H1 (cell line): ENCODE data around the gene TNS3. TPM values are rescaled to one million over a fixed set of nuclear protein-coding genes. Genes with fewer than 3 reads are reported as not detected.

Experiments
- CTCF ChIA-PET: fragments of 300-600 bp; sonication (Branson Sonifier 250); formaldehyde crosslinking; loops from one replicate; lab custom pipeline; 2021; ENCODE audit not compliant: partially characterized antibody; lab: Charles Lee
- POLR2A ChIA-PET: fragments of 300-600 bp; sonication (Branson Sonifier 250); formaldehyde crosslinking; loops from one replicate; lab custom pipeline; 2021; ENCODE audit warnings: inconsistent platforms; ENCODE audit not compliant: partially characterized antibody; lab: Charles Lee
- DNase-seq, 2 experiments: peaks; one replicate each; pipeline versions ENCODE4 v3.0.0 to v3.0.0-alpha.2; 2010 to 2022; ENCODE audit warnings: low spot score in 2 of 2, low read depth in 1 of 2, mixed read lengths in 1 of 2
- FAIRE-seq: peaks from 2 replicates; lab custom pipeline; 2011; peaks lifted over from hg19 to GRCh38; lab: Jason Lieb, UNC
- H2AFZ ChIP-seq: 2 replicates; pipeline ENCODE4 v1.8.1; 2012; ENCODE audit warnings: low read length, inconsistent platforms
- H2AK5ac ChIP-seq: 2 replicates; pipeline ENCODE4 v1.6.1; 2013; ENCODE audit warnings: low read depth, low read length
- H2BK120ac ChIP-seq: replicated peaks from 2 replicates; pipeline ENCODE3; 2013; ENCODE audit warnings: low read depth, low read length, inconsistent platforms
- H2BK12ac ChIP-seq: 2 replicates; pipeline ENCODE4 v1.6.1; 2013; ENCODE audit warnings: low read depth, low read length
- H2BK15ac ChIP-seq: 2 replicates; pipeline ENCODE4 v1.6.1; 2013; ENCODE audit warnings: low read length
- H2BK20ac ChIP-seq: 2 replicates; pipeline ENCODE4 v1.6.1; 2013; ENCODE audit warnings: low read length
- H2BK5ac ChIP-seq: 2 replicates; pipeline ENCODE4 v1.6.1; 2013; ENCODE audit warnings: low read depth, low read length
- H3K14ac ChIP-seq: 2 replicates; pipeline ENCODE4 v1.6.1; 2013; ENCODE audit warnings: inconsistent platforms; ENCODE audit not compliant: insufficient read length
- H3K18ac ChIP-seq: 2 replicates; pipeline ENCODE4 v1.6.1; 2013; ENCODE audit warnings: low read length; ENCODE audit errors: extremely low read depth
- H3K23ac ChIP-seq: 2 replicates; pipeline ENCODE4 v1.6.1; 2013; ENCODE audit warnings: inconsistent platforms; ENCODE audit not compliant: insufficient read length
- H3K23me2 ChIP-seq: 2 replicates; pipeline ENCODE4 v1.6.1; 2013; ENCODE audit warnings: low read depth, low read length
- H3K27ac ChIP-seq: 2 replicates; pipeline ENCODE4 v1.6.1; 2011; ENCODE audit warnings: low read depth, low read length, inconsistent platforms
- H3K27me3 ChIP-seq, 4 experiments: replicated peaks in 1 of 4; 1 replicate in 1 of 4; 2 replicates in 3 of 4; pipeline versions ENCODE4 v1.6.1 to v1.8.1; 2011 to 2013; ENCODE audit warnings: low read length in 3 of 4, mild to moderate bottlenecking in 3 of 4, inconsistent platforms in 2 of 4, mixed read lengths in 2 of 4, moderate library complexity in 1 of 4; ENCODE audit not compliant: control insufficient read depth in 3 of 4, insufficient read depth in 3 of 4; ENCODE audit errors: extremely low read depth in 1 of 4
- H3K36me3 ChIP-seq, 4 experiments: 2 replicates each; pipeline versions ENCODE4 v1.6.1 to v1.8.1; 2011 to 2013; ENCODE audit warnings: mild to moderate bottlenecking in 4 of 4, low read length in 3 of 4, moderate library complexity in 2 of 4, control low read depth in 1 of 4, inconsistent platforms in 1 of 4; ENCODE audit not compliant: insufficient read depth in 4 of 4, control insufficient read depth in 2 of 4
- H3K4ac ChIP-seq: replicated peaks from 2 replicates; pipeline ENCODE3; 2013; ENCODE audit warnings: low read length, low read depth, mixed read lengths, inconsistent platforms; ENCODE audit not compliant: insufficient read length
- H3K4me1 ChIP-seq, 4 experiments: replicated peaks in 1 of 4; 1 replicate in 1 of 4; 2 replicates in 3 of 4; pipeline versions ENCODE4 v1.6.1 to v1.8.1; 2011 to 2013; ENCODE audit warnings: low read length in 3 of 4, inconsistent platforms in 2 of 4, mixed read lengths in 1 of 4; ENCODE audit not compliant: insufficient read depth in 4 of 4, control insufficient read depth in 3 of 4
- H3K4me2 ChIP-seq, 2 experiments: 2 replicates each; pipeline versions ENCODE4 v1.6.1 to v1.8.1; 2011 to 2013; ENCODE audit warnings: low read depth in 2 of 2, low read length in 2 of 2, control low read depth in 1 of 2, inconsistent platforms in 1 of 2, mild to moderate bottlenecking in 1 of 2; ENCODE audit not compliant: insufficient read depth in 1 of 2
- H3K4me3 ChIP-seq, 4 experiments: fragments of 200-600, 300-600 bp in 1 of 4; sonication (generic), shearing (Covaris generic), sonication (Bioruptor Twin) in 1 of 4; 2 replicates each; pipeline versions ENCODE4 v1.5.1 to v1.8.1; 2011 to 2016; ENCODE audit warnings: low read length in 4 of 4, low read depth in 3 of 4, control low read depth in 2 of 4, inconsistent platforms in 2 of 4, mild to moderate bottlenecking in 2 of 4, mixed read lengths in 1 of 4, moderate library complexity in 1 of 4; ENCODE audit not compliant: insufficient read depth in 2 of 4; ENCODE audit errors: extremely low read depth in 1 of 4
- H3K56ac ChIP-seq: replicated peaks from 2 replicates; pipeline ENCODE3; 2013; ENCODE audit warnings: low read depth, mild to moderate bottlenecking, mixed read lengths, low read length, inconsistent platforms; ENCODE audit not compliant: insufficient read length
- H3K79me1 ChIP-seq: 2 replicates; pipeline ENCODE4 v1.6.1; 2013; ENCODE audit warnings: low read depth, low read length, control low read depth
- H3K79me2 ChIP-seq, 2 experiments: 2 replicates each; pipeline versions ENCODE4 v1.6.1 to v1.8.1; 2012 to 2013; ENCODE audit warnings: low read length in 2 of 2, mild to moderate bottlenecking in 2 of 2, inconsistent platforms in 1 of 2; ENCODE audit not compliant: insufficient read depth in 2 of 2, control insufficient read depth in 1 of 2
- H3K9ac ChIP-seq, 4 experiments: replicated peaks in 1 of 4; 1 replicate in 1 of 4; 2 replicates in 3 of 4; pipeline versions ENCODE4 v1.6.1 to v1.8.1; 2011 to 2013; ENCODE audit warnings: low read depth in 3 of 4, low read length in 3 of 4, control low read depth in 2 of 4, mild to moderate bottlenecking in 2 of 4, moderate library complexity in 2 of 4, inconsistent platforms in 1 of 4; ENCODE audit errors: extremely low read depth in 1 of 4
- H3K9me3 ChIP-seq, 2 experiments: 2 replicates each; pipeline versions ENCODE4 v1.6.1 to v1.8.1; 2012 to 2013; ENCODE audit warnings: mild to moderate bottlenecking in 2 of 2, moderate library complexity in 2 of 2, control low read depth in 1 of 2, inconsistent platforms in 1 of 2, low read depth in 1 of 2, low read length in 1 of 2, mixed read lengths in 1 of 2; ENCODE audit not compliant: insufficient read depth in 2 of 2
- H4K20me1 ChIP-seq, 2 experiments: replicated peaks in 1 of 2; 2 replicates each; pipeline versions ENCODE3 to v1.8.1; 2011 to 2013; ENCODE audit warnings: inconsistent platforms in 2 of 2, low read length in 2 of 2, mild to moderate bottlenecking in 1 of 2; ENCODE audit not compliant: insufficient read depth in 2 of 2, control insufficient read depth in 1 of 2
- H4K5ac ChIP-seq: 2 replicates; pipeline ENCODE4 v1.6.1; 2013; ENCODE audit warnings: low read length, low read depth, mixed read lengths, inconsistent platforms; ENCODE audit not compliant: insufficient read length
- H4K8ac ChIP-seq: 2 replicates; pipeline ENCODE4 v1.8.0; 2013; ENCODE audit warnings: mild to moderate bottlenecking, moderate library complexity, low read length, inconsistent platforms; ENCODE audit not compliant: insufficient read depth; ENCODE audit errors: extremely low read depth
- H4K91ac ChIP-seq: replicated peaks from 2 replicates; pipeline ENCODE3; 2013; ENCODE audit warnings: low read length, mixed read lengths, inconsistent platforms; ENCODE audit not compliant: insufficient read length
- CHD2 ChIP-seq: IDR thresholded peaks from 2 replicates; pipeline ENCODE4 v1.6.1; 2012; ENCODE audit warnings: low read length, improper control_type of control experiment
- EP300 ChIP-seq, 2 experiments: IDR thresholded peaks; 1 replicate in 1 of 2; 2 replicates in 1 of 2; pipeline ENCODE4 v1.6.1; 2011 to 2012; ENCODE audit warnings: low read depth in 2 of 2, low read length in 2 of 2, mild to moderate bottlenecking in 2 of 2, borderline replicate concordance in 1 of 2, inconsistent platforms in 1 of 2, moderate library complexity in 1 of 2
- POLR2AphosphoS5 ChIP-seq: IDR thresholded peaks from 2 replicates; pipeline ENCODE4 v1.6.1; 2011; ENCODE audit warnings: low read depth, low read length
- SIN3A ChIP-seq, 2 experiments: IDR thresholded peaks in 1 of 2; conservative IDR thresholded peaks in 1 of 2; 2 replicates each; pipeline ENCODE4 v1.6.1; 2011 to 2012; ENCODE audit warnings: low read length in 2 of 2, improper control_type of control experiment in 1 of 2, low read depth in 1 of 2, mild to moderate bottlenecking in 1 of 2
- SIX5 ChIP-seq: IDR thresholded peaks from 2 replicates; pipeline ENCODE4 v1.6.1; 2011; ENCODE audit warnings: mild to moderate bottlenecking, low read depth, low read length
- ZNF274 ChIP-seq: IDR thresholded peaks from 2 replicates; pipeline ENCODE4 v1.7.0; 2012; ENCODE audit warnings: low read length, borderline replicate concordance; ENCODE audit errors: extremely low read depth
- WGBS, 2 experiments: shearing (Covaris generic) in 1 of 2; methylation state at CpG; one replicate each; pipeline versions ENCODE4 v1.1.6 to v1.1.7; 2013 to 2015; ENCODE audit warnings: low lambda C conversion rate in 2 of 2, mixed read lengths in 2 of 2, inconsistent platforms in 1 of 2, low coverage in 1 of 2, missing lambda C conversion rate in 1 of 2; ENCODE audit not compliant: insufficient replicate concordance in 2 of 2, insufficient coverage in 1 of 2, insufficient read length in 1 of 2; ENCODE audit errors: extremely low coverage in 1 of 2, missing lambda C conversion rate in 1 of 2; 5-methylcytosine and 5-hydroxymethylcytosine counted together
- polyA plus RNA-seq, 7 experiments: library from polyadenylated mRNA; depleted of rRNA in 3 of 7; stranded (reverse) in 5 of 7; unstranded in 2 of 7; fragments of >200 nt in 5 of 7; fragments of 200-250 nt in 2 of 7; gene quantifications; 1 replicate in 5 of 7; 2 replicates in 1 of 7; 4 replicates in 1 of 7; pipeline versions ENCODE4 v1.2.1 to v1.2.3, GENCODE V29; 2011 to 2013; ENCODE audit warnings: missing spikeins in 2 of 7, mixed read lengths in 2 of 7
- total RNA-seq: library from RNA; stranded (reverse); fragmentation: NEBNext Ultra II Directional; extraction: Animal tissue kit (Norgen Biotek cat#: 25700); gene quantifications from 2 replicates; pipeline ENCODE4 v1.2.1, GENCODE V29; 2021

The TNS3 gene
- total and polyA plus RNA-seq, 2 of the 8 experiments (the other 6 are each of a cell fraction or from before 2014, with no cell fraction given), result 11.9 to 24.2 TPM

GRCh38 chr7:47579458-47579857, 2.5 kb downstream of the TNS3 start:
- no peak overlapping the region for H2AK5ac ChIP-seq
- peak overlapping the region; percentile 39 for H4K91ac ChIP-seq
- H2BK120ac ChIP-seq, result peak overlapping the region; percentile 9
- no peak overlapping the region for H2AFZ ChIP-seq
- FAIRE-seq (no peak), DNase-seq (no peak)
- peak overlapping the region in 1 of 4 experiments; percentile 91; a peak in 1 of 8 replicates for H3K4me3 ChIP-seq
- TF ChIP-seq POLR2AphosphoS5, result no peak
- TF ChIP-seq EP300 (IDR thresholded peaks at IDR 0.05; ENCODE audit: borderline replicate concordance in 1 of 2, low read depth in 2 of 2, low read length in 2 of 2), result no peak
- TF ChIP-seq SIX5, result no peak
- TF ChIP-seq CHD2, result no peak
- no peak for TF ChIP-seq SIN3A (conservative IDR thresholded peaks at IDR 0.05 in 1 of 2, IDR thresholded peaks at IDR 0.05 in 1 of 2; ENCODE audit: low read depth in 1 of 2, low read length in 2 of 2)
- no peak for TF ChIP-seq ZNF274
- peak overlapping the region in 1 of 2 experiments; percentile 80; a peak in 1 of 4 replicates for H3K4me2 ChIP-seq
- CTCF ChIA-PET, result interaction anchor here (0.6 to 1.3 kb wide), 4 partner anchors 11 to 279 kb away, joined by 3 to 4 read pairs (median 3); no protein-coding TSS in a partner anchor
- peaks cover 0 to 17% (median 13%) of the 10 kb centered on the region in 4 experiments; a peak in 6 of 7 replicates for H3K27me3 ChIP-seq
- peaks cover 0 to 2% of the 10 kb centered on the region in 2 experiments for H4K20me1 ChIP-seq
- H3K9me3 ChIP-seq, result no peaks in the 10 kb centered on the region
- peak overlapping the region; percentile 11 for H3K14ac ChIP-seq
- no peak overlapping the region for H3K9ac ChIP-seq
- H2BK15ac ChIP-seq, result no peak overlapping the region
- 86% methylated on average over 3 of the region's 3 CpGs; no CpG with 5 or more reads in 1 of the 2 experiments for WGBS, 2 experiments
- no peak overlapping the region for H3K27ac ChIP-seq
- no peak overlapping the region; the same call in 1 of the 2 replicates for H4K8ac ChIP-seq
- no peak overlapping the region for H3K56ac ChIP-seq
- H3K79me1 ChIP-seq, result peaks cover 11% of the 10 kb centered on the region; the same call in 1 of the 2 replicates
- H3K4me1 ChIP-seq, result peaks cover 5 to 32% (median 15%) of the 10 kb centered on the region in 4 experiments
- H2BK12ac ChIP-seq, result no peak overlapping the region
- H3K23ac ChIP-seq, result no peak overlapping the region
- peaks cover 9 to 34% of the 10 kb centered on the region in 2 experiments for H3K79me2 ChIP-seq
- no peaks in the 10 kb centered on the region for H3K36me3 ChIP-seq
- H3K18ac ChIP-seq, result no peak overlapping the region
- POLR2A ChIA-PET, result interaction anchor here (1.3 to 2.1 kb wide), 3 partner anchors 18 to 48 kb away, joined by 3 to 5 read pairs (median 4); no protein-coding TSS in a partner anchor
- H2BK20ac ChIP-seq, result no peak overlapping the region
- no peak overlapping the region for H2BK5ac ChIP-seq
- no peak overlapping the region for H4K5ac ChIP-seq
- H3K23me2 ChIP-seq, result peaks cover 3% of the 10 kb centered on the region; the same call in 1 of the 2 replicates
- H3K4ac ChIP-seq, result no peak overlapping the region
